ENCODE measurements around the gene COL21A1.

Gene COL21A1

DNA sequence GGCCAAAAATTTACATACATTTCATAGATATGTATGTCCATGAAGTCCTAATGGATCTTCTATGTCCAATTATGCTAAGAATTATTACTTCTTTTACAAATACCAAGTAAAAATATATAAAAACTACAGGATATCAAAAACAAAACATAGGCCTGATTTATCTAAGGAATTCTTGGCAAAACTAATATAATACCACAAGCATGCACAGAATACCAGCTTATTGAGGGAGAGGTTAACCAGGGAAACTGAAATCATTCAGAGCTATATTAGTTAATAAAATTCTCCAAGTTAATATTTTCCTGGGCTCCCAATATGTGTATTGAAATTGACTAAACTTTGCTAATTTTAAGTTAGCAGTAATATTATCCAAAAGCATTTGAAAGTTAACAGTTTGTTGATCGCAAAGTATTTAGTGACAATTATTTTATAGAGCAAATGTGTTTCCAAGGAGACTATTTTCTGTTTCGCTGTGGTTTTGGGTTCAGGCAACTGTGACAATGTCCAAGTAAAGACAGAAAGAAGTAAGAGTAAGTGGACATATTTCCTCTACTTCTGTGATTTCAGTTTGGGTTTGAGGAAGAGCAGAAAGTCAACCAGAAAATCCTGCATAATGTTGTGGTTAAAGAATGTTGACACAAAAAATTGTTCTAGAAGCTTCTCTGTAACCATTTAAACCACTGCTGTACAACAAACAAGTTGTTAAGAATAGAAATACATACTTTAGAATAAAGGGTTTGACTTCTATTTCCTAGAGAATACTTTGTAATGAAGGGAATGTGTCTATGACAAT lies 167.4 kb downstream of the COL21A1 start:
- ATAC-seq (replicated peaks; ENCODE audit: extremely low read depth, poor library complexity, severe bottlenecking) (no peak), DNase-seq (ENCODE audit: low spot score in 2 of 2) (no peak)
- H3K4me1 Mint-ChIP-seq, result no peaks in the 10 kb centered on the region
- peaks cover 17% of the 10 kb centered on the region for H3K9me3 Mint-ChIP-seq
- no peak overlapping the region for H3K27ac Mint-ChIP-seq (ENCODE audit: low read depth)
- no peak overlapping the region for H3K4me3 Mint-ChIP-seq
- H3K27me3 Mint-ChIP-seq, result no peaks in the 10 kb centered on the region
- H3K36me3 Mint-ChIP-seq (ENCODE audit: insufficient read depth), result peaks cover 2% of the 10 kb centered on the region

DNA sequence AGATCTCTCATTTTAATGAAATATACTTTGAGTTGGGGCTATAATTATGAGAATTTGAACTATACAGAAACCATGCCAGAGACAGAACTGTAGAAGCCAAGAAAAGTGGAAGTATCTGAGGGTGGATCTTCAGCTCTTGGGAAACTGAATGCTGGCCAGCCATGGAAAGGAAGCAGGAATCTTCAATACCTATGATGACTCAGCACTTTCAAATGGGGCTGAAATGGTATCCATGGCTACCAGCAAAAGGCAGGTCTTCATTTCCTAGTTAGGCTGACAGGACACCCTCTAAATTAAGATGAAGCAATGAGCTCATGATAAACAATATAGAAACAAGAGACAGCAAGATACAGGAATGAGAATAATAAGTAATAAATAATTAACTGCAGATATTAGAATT lies 171.3 kb downstream of the COL21A1 start:
- ATAC-seq (replicated peaks; ENCODE audit: extremely low read depth, poor library complexity, severe bottlenecking), result no peak
- Mint-ChIP-seq H3K4me1 (no peaks in the 10 kb centered on the region), H3K27ac (ENCODE audit: low read depth) (no peak overlapping the region), H3K27me3 (no peaks in the 10 kb centered on the region), H3K36me3 (ENCODE audit: insufficient read depth) (peaks cover 2% of the 10 kb centered on the region), H3K4me3 (no peak overlapping the region), H3K9me3 (peaks cover 18% of the 10 kb centered on the region)
- DNase-seq (ENCODE audit: low spot score in 2 of 2), result no peak

DNA sequence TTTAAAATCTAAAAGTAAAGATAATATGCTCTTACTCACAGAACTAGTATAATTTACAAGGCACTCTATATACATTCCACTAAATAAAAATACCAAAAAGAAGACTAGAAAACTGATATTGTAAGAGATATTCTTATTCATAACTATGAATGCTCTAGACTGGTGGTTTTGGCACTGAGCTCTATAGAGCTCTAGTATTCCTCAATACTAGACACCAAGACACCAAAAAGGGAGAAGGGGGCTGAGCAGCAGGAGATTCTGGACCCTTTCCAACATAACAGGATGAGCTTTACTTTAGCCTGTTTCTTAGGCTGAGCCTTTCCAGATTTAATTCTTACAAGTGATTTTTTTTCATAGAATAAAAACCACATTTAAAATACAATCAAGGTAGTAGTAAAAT lies 173.6 kb downstream of the COL21A1 start:
- no peak overlapping the region for H3K27ac Mint-ChIP-seq (ENCODE audit: low read depth)
- no peaks in the 10 kb centered on the region for H3K27me3 Mint-ChIP-seq
- H3K4me3 Mint-ChIP-seq, result no peak overlapping the region

GRCh38 chr6:56073315-56073714 lies 174.1 kb downstream of the COL21A1 start:
- H3K9me3 Mint-ChIP-seq, result peaks cover 20% of the 10 kb centered on the region
- no peaks in the 10 kb centered on the region for H3K36me3 Mint-ChIP-seq (ENCODE audit: insufficient read depth)
- H3K27ac Mint-ChIP-seq (ENCODE audit: low read depth), result no peak overlapping the region
- ATAC-seq (replicated peaks; ENCODE audit: extremely low read depth, poor library complexity, severe bottlenecking), result no peak
- no peak for DNase-seq (ENCODE audit: low spot score in 2 of 2)
- no peaks in the 10 kb centered on the region for H3K27me3 Mint-ChIP-seq
- no peaks in the 10 kb centered on the region for H3K4me1 Mint-ChIP-seq
- no peak overlapping the region for H3K4me3 Mint-ChIP-seq

More for the DNA sequence above, 173.6 kb downstream of the COL21A1 start:
- ATAC-seq (replicated peaks; ENCODE audit: extremely low read depth, poor library complexity, severe bottlenecking), result no peak
- H3K36me3 Mint-ChIP-seq (ENCODE audit: insufficient read depth), result no peaks in the 10 kb centered on the region
- DNase-seq (ENCODE audit: low spot score in 2 of 2), result no peak
- no peaks in the 10 kb centered on the region for H3K4me1 Mint-ChIP-seq
- peaks cover 20% of the 10 kb centered on the region for H3K9me3 Mint-ChIP-seq

DNA sequence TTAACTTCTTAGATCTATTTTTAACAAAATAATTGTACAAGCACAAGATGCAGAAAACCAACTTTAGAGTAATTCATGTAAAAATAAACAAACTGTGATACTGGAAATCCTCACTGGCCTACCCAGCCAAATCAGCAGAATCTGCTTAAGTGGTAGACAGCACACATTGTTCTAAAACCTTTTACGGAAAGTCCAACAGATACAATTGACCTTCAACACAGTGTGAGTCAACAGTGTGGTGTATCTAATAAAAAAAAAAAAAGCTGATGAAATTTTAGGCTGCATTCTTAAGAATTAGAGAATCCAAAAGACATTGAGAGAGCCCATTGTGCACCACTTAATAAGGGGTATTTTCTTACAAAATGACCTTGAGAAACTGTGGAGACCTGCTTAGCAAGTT lies 174.5 kb downstream of the COL21A1 start:
- ATAC-seq (replicated peaks; ENCODE audit: extremely low read depth, poor library complexity, severe bottlenecking), result no peak
- no peak for DNase-seq (ENCODE audit: low spot score in 2 of 2)
- no peaks in the 10 kb centered on the region for H3K36me3 Mint-ChIP-seq (ENCODE audit: insufficient read depth)
- no peak overlapping the region for H3K27ac Mint-ChIP-seq (ENCODE audit: low read depth)
- no peaks in the 10 kb centered on the region for H3K27me3 Mint-ChIP-seq
- no peaks in the 10 kb centered on the region for H3K4me1 Mint-ChIP-seq
- peaks cover 20% of the 10 kb centered on the region for H3K9me3 Mint-ChIP-seq
- no peak overlapping the region for H3K4me3 Mint-ChIP-seq

GRCh38 chr6:56065408-56065807 lies 182.0 kb downstream of the COL21A1 start:
- no peaks in the 10 kb centered on the region for H3K4me1 Mint-ChIP-seq
- no peak overlapping the region for H3K4me3 Mint-ChIP-seq
- H3K9me3 Mint-ChIP-seq, result peaks cover 27% of the 10 kb centered on the region
- DNase-seq (ENCODE audit: low spot score in 2 of 2) (no peak), ATAC-seq (replicated peaks; ENCODE audit: extremely low read depth, poor library complexity, severe bottlenecking) (no peak)
- no peaks in the 10 kb centered on the region for H3K27me3 Mint-ChIP-seq
- H3K36me3 Mint-ChIP-seq (ENCODE audit: insufficient read depth), result no peaks in the 10 kb centered on the region
- H3K27ac Mint-ChIP-seq (ENCODE audit: low read depth), result no peak overlapping the region

- peaks cover 27% of the 10 kb centered on the region for H3K9me3 Mint-ChIP-seq
- no peaks in the 10 kb centered on the region for H3K4me1 Mint-ChIP-seq
- ATAC-seq (replicated peaks; ENCODE audit: extremely low read depth, poor library complexity, severe bottlenecking) (no peak), DNase-seq (ENCODE audit: low spot score in 2 of 2) (no peak)
- no peak overlapping the region for H3K27ac Mint-ChIP-seq (ENCODE audit: low read depth)
- H3K36me3 Mint-ChIP-seq (ENCODE audit: insufficient read depth), result no peaks in the 10 kb centered on the region
- no peaks in the 10 kb centered on the region for H3K27me3 Mint-ChIP-seq
- H3K4me3 Mint-ChIP-seq, result no peak overlapping the region
Measured at GRCh38 chr6:56062836-56063235, 184.5 kb downstream of the COL21A1 start.

DNA sequence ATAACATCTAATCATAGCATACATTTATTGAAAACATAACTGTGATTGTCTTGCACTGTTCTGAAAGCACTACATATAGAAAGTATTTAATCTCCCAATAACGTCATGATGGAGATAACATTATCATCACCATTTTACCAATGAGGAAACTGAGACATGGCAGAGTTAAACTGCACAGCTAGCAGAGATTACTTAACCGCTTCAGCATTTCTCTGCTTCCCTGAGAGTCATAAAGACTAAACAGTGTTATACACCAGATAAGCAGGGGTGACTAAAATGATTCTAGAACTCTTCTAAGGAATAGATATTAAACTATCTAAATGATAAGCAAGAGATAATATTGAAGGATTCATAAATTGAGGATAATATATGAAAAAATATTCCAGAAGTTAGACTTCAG lies 188.7 kb downstream of the COL21A1 start:
- H3K36me3 Mint-ChIP-seq (ENCODE audit: insufficient read depth), result no peaks in the 10 kb centered on the region

GRCh38 chr6:56055081-56055704 lies 192.2 kb downstream of the COL21A1 start:
- Mint-ChIP-seq H3K36me3 (ENCODE audit: insufficient read depth) (no peaks in the 10 kb centered on the region), H3K4me1 (no peaks in the 10 kb centered on the region), H3K4me3 (no peak overlapping the region), H3K27ac (ENCODE audit: low read depth) (no peak overlapping the region), H3K9me3 (no peaks in the 10 kb centered on the region), H3K27me3 (no peaks in the 10 kb centered on the region)
- DNase-seq (ENCODE audit: low spot score in 2 of 2) (no peak), ATAC-seq (replicated peaks; ENCODE audit: extremely low read depth, poor library complexity, severe bottlenecking) (no peak)

More for the DNA sequence above, 188.7 kb downstream of the COL21A1 start:
- no peak overlapping the region for H3K27ac Mint-ChIP-seq (ENCODE audit: low read depth)
- peaks cover 10% of the 10 kb centered on the region for H3K9me3 Mint-ChIP-seq
- ATAC-seq (replicated peaks; ENCODE audit: extremely low read depth, poor library complexity, severe bottlenecking), result no peak
- H3K4me1 Mint-ChIP-seq, result no peaks in the 10 kb centered on the region
- H3K4me3 Mint-ChIP-seq, result no peak overlapping the region
- DNase-seq (ENCODE audit: low spot score in 2 of 2), result no peak
- H3K27me3 Mint-ChIP-seq, result no peaks in the 10 kb centered on the region

DNA sequence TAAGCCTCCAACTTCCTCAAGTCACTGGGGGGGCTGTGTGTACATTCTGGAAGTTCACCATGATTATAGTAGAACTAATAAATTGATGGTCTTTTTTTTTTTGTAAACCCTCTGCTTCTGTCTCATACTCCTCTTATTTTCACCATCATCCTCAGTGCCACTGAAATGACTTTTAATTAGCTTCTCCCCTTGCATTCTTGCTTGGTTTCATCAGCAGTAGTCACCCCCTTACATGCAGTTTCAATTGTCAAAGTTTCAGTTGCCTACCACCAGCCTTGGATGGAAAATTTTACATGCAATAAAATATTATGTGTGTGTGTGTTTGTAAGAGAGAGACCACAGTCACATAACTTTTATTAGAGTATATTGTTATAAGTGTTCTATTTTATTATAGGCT lies 196.2 kb downstream of the COL21A1 start:
- Mint-ChIP-seq H3K36me3 (ENCODE audit: insufficient read depth) (no peaks in the 10 kb centered on the region), H3K4me1 (no peaks in the 10 kb centered on the region), H3K27ac (ENCODE audit: low read depth) (no peak overlapping the region), H3K27me3 (no peaks in the 10 kb centered on the region), H3K4me3 (no peak overlapping the region), H3K9me3 (no peaks in the 10 kb centered on the region)
- DNase-seq (ENCODE audit: low spot score in 2 of 2) (no peak), ATAC-seq (replicated peaks; ENCODE audit: extremely low read depth, poor library complexity, severe bottlenecking) (no peak)

- DNase-seq (ENCODE audit: low spot score in 2 of 2), result no peak
- Mint-ChIP-seq H3K27me3 (no peaks in the 10 kb centered on the region), H3K9me3 (no peaks in the 10 kb centered on the region), H3K27ac (ENCODE audit: low read depth) (no peak overlapping the region), H3K4me1 (no peaks in the 10 kb centered on the region), H3K4me3 (no peak overlapping the region), H3K36me3 (ENCODE audit: insufficient read depth) (peaks cover 1% of the 10 kb centered on the region)
- ATAC-seq (replicated peaks; ENCODE audit: extremely low read depth, poor library complexity, severe bottlenecking), result no peak
Measured at GRCh38 chr6:56050530-56051201, 196.7 kb downstream of the COL21A1 start.

DNA sequence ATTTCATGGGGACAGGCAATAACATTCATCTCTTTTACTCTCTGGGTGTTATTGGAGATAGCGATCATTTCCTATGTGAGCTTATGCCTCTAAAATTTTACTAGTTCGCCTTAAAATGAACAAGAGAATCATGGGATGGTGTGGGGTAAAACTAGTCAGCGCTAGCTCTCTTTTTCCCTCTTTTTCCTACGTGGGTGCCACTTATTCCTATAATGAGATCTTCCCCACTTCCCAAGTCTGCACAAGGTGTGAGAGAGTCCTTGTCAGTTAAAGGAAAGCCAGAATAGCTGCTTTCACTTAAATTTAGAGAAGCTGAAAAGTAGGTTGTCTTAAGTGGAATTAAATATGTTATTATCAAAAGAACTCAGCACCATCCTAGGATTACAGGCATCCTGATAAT lies 198.8 kb downstream of the COL21A1 start:
- no peak overlapping the region for H3K27ac Mint-ChIP-seq (ENCODE audit: low read depth)
- no peaks in the 10 kb centered on the region for H3K27me3 Mint-ChIP-seq
- no peaks in the 10 kb centered on the region for H3K4me1 Mint-ChIP-seq
- H3K4me3 Mint-ChIP-seq, result no peak overlapping the region
- H3K9me3 Mint-ChIP-seq, result no peaks in the 10 kb centered on the region
- ATAC-seq (replicated peaks; ENCODE audit: extremely low read depth, poor library complexity, severe bottlenecking) (no peak), DNase-seq (ENCODE audit: low spot score in 2 of 2) (no peak)
- peaks cover 1% of the 10 kb centered on the region for H3K36me3 Mint-ChIP-seq (ENCODE audit: insufficient read depth)
